Effector memory CD4-positive, alpha-beta T cell (primary cell): ENCODE measurements around the gene ARHGAP10.

ENCODE experiments used
- DNase-seq, 3 donors: peaks; one replicate each; pipeline ENCODE4 v3.0.0-alpha.2; 2020
- H3K27ac ChIP-seq: 2 replicates; pipeline ENCODE4 v1.7.0; 2013; ENCODE audit warnings: mild to moderate bottlenecking, low read length, moderate library complexity; ENCODE audit not compliant: insufficient read depth, poor library complexity, severe bottlenecking
- H3K27me3 ChIP-seq: replicated peaks from 2 replicates; pipeline ENCODE4 v1.7.0; 2013; ENCODE audit warnings: mild to moderate bottlenecking, low read length; ENCODE audit not compliant: insufficient read depth, control insufficient read depth, poor library complexity, severe bottlenecking
- H3K36me3 ChIP-seq: 2 replicates; pipeline ENCODE4 v1.7.0; 2013; ENCODE audit warnings: mild to moderate bottlenecking, low read length, moderate library complexity; ENCODE audit not compliant: control insufficient read depth, insufficient read depth
- H3K4me1 ChIP-seq: 2 replicates; pipeline ENCODE4 v1.7.0; 2013; ENCODE audit warnings: low read length, mild to moderate bottlenecking; ENCODE audit not compliant: control insufficient read depth, insufficient read depth, poor library complexity, severe bottlenecking
- H3K4me3 ChIP-seq: 2 replicates; pipeline ENCODE4 v1.7.0; 2013; ENCODE audit warnings: low read length, low read depth, mild to moderate bottlenecking; ENCODE audit not compliant: insufficient read depth, poor library complexity, severe bottlenecking
- H3K9me3 ChIP-seq: 2 replicates; pipeline ENCODE4 v1.7.0; 2013; ENCODE audit warnings: mild to moderate bottlenecking, low read length, moderate library complexity; ENCODE audit not compliant: control insufficient read depth

Gene ARHGAP10

GRCh38 chr4:148053298-148054003 lies 321.6 kb downstream of the ARHGAP10 start:
- Histone ChIP-seq H3K4me3 (no peak overlapping the region), H3K4me1 (peaks cover 53% of the 10 kb centered on the region), H3K36me3 (no peaks in the 10 kb centered on the region), H3K27ac (no peak overlapping the region), H3K9me3 (no peaks in the 10 kb centered on the region), H3K27me3 (no peaks in the 10 kb centered on the region)
- no peak for DNase-seq

- Histone ChIP-seq H3K36me3 (no peaks in the 10 kb centered on the region), H3K27ac (peak overlapping the region; percentile 28), H3K27me3 (no peaks in the 10 kb centered on the region), H3K4me1 (peaks cover 53% of the 10 kb centered on the region), H3K4me3 (no peak overlapping the region), H3K9me3 (no peaks in the 10 kb centered on the region)
- DNase-seq: no peak
Measured at GRCh38 chr4:148054275-148054674, 322.4 kb downstream of the ARHGAP10 start.

- H3K9me3 ChIP-seq: no peaks in the 10 kb centered on the region
- DNase-seq: no peak
- no peaks in the 10 kb centered on the region for H3K27me3 ChIP-seq
- no peaks in the 10 kb centered on the region for H3K36me3 ChIP-seq
- no peak overlapping the region for H3K4me3 ChIP-seq
- H3K4me1 ChIP-seq: peaks cover 57% of the 10 kb centered on the region
- peak overlapping the region; percentile 29 for H3K27ac ChIP-seq
Measured at GRCh38 chr4:148055844-148056243, 324.0 kb downstream of the ARHGAP10 start.

- no peak overlapping the region for H3K27ac ChIP-seq
- no peaks in the 10 kb centered on the region for H3K36me3 ChIP-seq
- peak; percentile 6 to 33 (median 29) for DNase-seq
- no peak overlapping the region for H3K4me3 ChIP-seq
- H3K4me1 ChIP-seq: peaks cover 47% of the 10 kb centered on the region
- no peaks in the 10 kb centered on the region for H3K27me3 ChIP-seq
- no peaks in the 10 kb centered on the region for H3K9me3 ChIP-seq
Measured at GRCh38 chr4:148056879-148057278, 325.0 kb downstream of the ARHGAP10 start.

GRCh38 chr4:148057516-148057915 lies 325.6 kb downstream of the ARHGAP10 start:
- Histone ChIP-seq H3K4me1 (peaks cover 41% of the 10 kb centered on the region), H3K4me3 (no peak overlapping the region), H3K27me3 (no peaks in the 10 kb centered on the region), H3K27ac (no peak overlapping the region), H3K36me3 (no peaks in the 10 kb centered on the region), H3K9me3 (no peaks in the 10 kb centered on the region)
- no peak for DNase-seq

- no peak overlapping the region for H3K27ac ChIP-seq
- H3K36me3 ChIP-seq: no peaks in the 10 kb centered on the region
- DNase-seq: no peak
- H3K27me3 ChIP-seq: no peaks in the 10 kb centered on the region
- no peak overlapping the region for H3K4me3 ChIP-seq
- peaks cover 34% of the 10 kb centered on the region for H3K4me1 ChIP-seq
- H3K9me3 ChIP-seq: no peaks in the 10 kb centered on the region
Measured at GRCh38 chr4:148057984-148058859, 326.3 kb downstream of the ARHGAP10 start.

- no peaks in the 10 kb centered on the region for H3K9me3 ChIP-seq
- no peak for DNase-seq
- H3K4me1 ChIP-seq: peaks cover 23% of the 10 kb centered on the region
- no peaks in the 10 kb centered on the region for H3K27me3 ChIP-seq
- H3K27ac ChIP-seq: no peak overlapping the region
- no peak overlapping the region for H3K4me3 ChIP-seq
- no peaks in the 10 kb centered on the region for H3K36me3 ChIP-seq
Measured at GRCh38 chr4:148059617-148060180, 327.8 kb downstream of the ARHGAP10 start.

- Histone ChIP-seq H3K27ac (peak overlapping the region; percentile 73), H3K4me1 (peaks cover 17% of the 10 kb centered on the region), H3K4me3 (peak overlapping the region; percentile 51), H3K27me3 (no peaks in the 10 kb centered on the region), H3K36me3 (no peaks in the 10 kb centered on the region), H3K9me3 (no peaks in the 10 kb centered on the region)
- no peak for DNase-seq
Measured at GRCh38 chr4:148060264-148061140, 328.6 kb downstream of the ARHGAP10 start.

GRCh38 chr4:148061141-148061481 lies 329.2 kb downstream of the ARHGAP10 start:
- H3K27ac ChIP-seq: peak overlapping the region; percentile 73
- H3K4me3 ChIP-seq: peak overlapping the region; percentile 51
- no peaks in the 10 kb centered on the region for H3K36me3 ChIP-seq
- H3K9me3 ChIP-seq: no peaks in the 10 kb centered on the region
- H3K27me3 ChIP-seq: no peaks in the 10 kb centered on the region
- no peak for DNase-seq
- peaks cover 14% of the 10 kb centered on the region for H3K4me1 ChIP-seq
